HG03066 (cell line): Measurements from ENCODE around the gene TINAG.
A peak's percentile ranks its signal among the peaks of the same experiment; 100 is the strongest.

Source experiments
- ATAC-seq: cut with Tn5 transposase; IDR thresholded peaks from one replicate; pipeline ENCODE4 v1.9.1; 2021; ENCODE audit warnings: low read depth; ENCODE audit not compliant: unreplicated experiment

The TINAG gene, protein sequence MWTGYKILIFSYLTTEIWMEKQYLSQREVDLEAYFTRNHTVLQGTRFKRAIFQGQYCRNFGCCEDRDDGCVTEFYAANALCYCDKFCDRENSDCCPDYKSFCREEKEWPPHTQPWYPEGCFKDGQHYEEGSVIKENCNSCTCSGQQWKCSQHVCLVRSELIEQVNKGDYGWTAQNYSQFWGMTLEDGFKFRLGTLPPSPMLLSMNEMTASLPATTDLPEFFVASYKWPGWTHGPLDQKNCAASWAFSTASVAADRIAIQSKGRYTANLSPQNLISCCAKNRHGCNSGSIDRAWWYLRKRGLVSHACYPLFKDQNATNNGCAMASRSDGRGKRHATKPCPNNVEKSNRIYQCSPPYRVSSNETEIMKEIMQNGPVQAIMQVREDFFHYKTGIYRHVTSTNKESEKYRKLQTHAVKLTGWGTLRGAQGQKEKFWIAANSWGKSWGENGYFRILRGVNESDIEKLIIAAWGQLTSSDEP

GRCh38 chr6:54308289-54308985 lies at the start of gene TINAG:
TSS of gene TINAG (plus strand) at chr6:54308441. CDS start at chr6:54308551, 110 bp downstream.
- ATAC-seq, result peak; percentile 49

- no peak for ATAC-seq
Observed at GRCh38 chr6:54260025-54260424, 48.2 kb upstream of the TINAG start.

DNA sequence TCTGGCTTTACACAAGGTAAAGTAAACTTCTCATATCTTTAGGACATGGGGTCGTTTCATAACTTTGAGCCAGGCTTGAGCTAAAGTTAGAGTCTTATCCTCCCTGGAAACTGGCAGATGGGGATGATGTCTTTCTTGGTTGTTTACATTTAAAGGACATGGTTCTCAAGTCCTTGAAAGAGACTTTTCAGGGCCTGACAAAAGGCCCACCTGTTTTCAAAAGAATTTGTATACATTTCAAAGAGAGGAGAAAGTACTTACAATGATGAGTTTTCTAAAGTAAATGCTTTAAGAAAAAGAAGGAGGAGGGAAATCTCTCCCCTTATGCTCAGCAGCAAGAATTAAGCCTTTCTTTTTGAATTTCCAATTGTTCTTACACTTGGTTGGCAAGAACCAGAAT lies 45.7 kb upstream of the TINAG start:
- no peak for ATAC-seq

DNA sequence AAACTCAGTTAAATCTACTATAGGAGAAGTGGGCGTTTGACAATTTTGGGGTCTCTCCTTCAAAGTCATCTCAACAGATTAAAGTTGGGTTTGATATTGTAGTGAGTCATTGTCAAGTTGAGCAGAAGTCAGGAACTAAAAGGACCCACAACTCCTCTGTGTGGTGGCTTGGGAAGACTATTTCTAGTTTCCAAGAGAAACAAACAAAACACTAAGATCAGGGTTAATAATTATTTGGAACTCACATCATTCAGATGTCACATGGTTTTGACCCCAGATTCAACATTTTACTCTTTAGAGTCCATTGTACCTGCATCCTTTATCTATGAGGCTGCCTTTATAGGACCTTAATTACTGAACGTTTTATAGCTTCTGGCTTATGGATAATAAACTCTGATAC lies 45.3 kb upstream of the TINAG start:
- no peak for ATAC-seq

DNA sequence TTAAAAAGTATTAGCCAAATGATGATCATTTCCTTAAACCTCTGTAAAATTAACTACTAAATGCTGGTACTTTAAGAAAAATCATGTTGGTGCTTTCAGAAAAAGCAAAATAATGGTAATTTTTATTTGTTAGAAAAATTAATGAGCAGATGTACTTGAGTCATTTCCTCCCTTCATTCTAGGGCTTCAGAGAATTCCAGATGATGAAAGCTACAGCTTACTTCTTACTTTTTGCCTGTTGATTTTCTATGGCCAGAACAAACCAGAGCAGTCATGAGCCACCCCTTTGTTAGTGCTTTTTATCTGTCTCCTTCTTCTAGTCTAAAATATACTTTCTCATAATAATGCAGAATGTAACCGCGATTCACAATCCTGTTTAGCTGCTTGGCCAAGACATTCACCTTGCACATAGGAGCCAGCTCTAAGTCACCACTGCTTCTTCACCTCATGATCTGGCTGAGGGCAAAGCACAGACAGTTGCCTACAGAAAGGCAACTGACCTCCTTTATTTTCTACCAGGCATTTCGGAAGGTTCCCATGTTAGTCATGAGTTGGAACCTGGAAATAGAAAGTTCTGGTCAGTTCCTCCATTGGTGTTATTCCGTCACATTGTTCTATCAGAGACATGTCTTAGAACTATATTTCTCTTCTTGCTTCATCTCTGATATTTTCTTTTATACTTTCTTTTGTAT lies 43.5 kb upstream of the TINAG start:
- no peak for ATAC-seq

DNA sequence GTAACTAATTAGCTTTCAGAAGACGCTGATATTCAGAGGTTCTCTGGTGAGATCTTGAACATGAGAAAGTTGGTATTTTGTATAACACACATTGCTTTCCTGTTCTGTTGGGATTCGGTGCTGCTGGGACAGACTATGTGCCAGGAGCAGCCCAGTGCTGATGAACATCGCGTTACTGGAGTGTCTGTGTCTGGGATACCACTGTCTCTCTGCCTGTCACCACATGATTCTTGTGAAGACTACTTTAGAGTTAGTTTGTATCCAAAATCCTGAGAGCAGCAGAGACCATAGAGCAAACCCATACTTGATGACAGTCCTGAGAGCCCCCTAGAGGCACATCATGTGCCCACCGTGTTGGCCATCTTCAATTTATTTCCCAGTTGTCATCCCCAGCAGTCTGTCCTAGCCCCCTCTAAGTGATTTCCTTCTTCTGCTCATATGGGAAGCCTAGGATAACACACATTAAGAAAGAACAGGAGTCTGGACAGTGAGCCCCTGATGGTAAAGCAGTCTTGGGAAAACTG lies 41.8 kb upstream of the TINAG start:
- ATAC-seq, result no peak

GRCh38 chr6:54267798-54268197 lies 40.4 kb upstream of the TINAG start:
- ATAC-seq, result no peak

DNA sequence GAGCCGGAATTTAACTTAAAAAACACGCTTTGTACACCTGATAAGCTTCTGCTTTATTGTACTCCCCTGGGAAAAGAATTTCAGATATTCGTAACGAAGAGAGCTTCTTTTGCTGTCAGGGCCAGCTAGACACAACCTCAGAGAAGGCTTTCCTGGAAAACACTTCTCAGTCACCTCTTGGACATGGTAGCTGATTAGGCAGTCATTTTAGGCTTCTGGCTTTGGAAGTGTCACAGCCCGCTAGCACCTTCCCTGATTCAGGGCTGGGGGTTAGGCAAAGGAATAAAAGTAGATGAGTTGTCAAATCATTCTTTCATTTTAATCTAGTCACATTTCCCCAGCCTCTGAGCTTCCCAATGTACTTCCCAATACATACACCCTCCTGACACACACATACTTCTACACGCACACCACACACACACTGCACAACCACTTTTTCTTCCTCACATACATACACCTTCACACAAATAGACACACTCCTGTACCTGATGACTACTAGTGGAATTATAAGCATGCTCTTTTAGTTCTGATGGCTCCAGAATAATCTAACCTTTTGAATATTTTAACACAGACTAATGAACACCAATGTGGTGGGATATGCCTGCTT lies 34.9 kb upstream of the TINAG start:
- ATAC-seq, result no peak

- ATAC-seq, result no peak
Observed at GRCh38 chr6:54274383-54274782, 33.9 kb upstream of the TINAG start.

DNA sequence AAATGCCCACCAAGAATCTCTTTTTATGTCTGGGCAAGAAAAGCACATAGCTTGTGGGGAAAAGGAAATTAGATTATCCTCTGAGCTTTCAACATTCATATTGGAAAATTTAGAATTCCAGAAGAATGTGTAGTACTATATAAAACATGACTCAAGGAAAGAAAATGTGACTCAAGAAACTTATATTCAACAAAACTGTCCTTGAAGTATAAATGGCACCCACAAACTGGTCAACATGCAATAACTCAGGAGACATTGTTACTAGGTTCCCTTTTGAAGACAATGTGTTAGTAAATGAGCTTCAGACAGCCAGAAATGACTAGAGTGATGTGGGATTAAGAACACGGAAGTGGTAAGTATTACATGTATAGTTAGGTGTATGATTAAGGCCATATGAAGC lies 26.1 kb upstream of the TINAG start:
- no peak for ATAC-seq

- ATAC-seq, result no peak
Observed at GRCh38 chr6:54284161-54284860, 23.9 kb upstream of the TINAG start.

DNA sequence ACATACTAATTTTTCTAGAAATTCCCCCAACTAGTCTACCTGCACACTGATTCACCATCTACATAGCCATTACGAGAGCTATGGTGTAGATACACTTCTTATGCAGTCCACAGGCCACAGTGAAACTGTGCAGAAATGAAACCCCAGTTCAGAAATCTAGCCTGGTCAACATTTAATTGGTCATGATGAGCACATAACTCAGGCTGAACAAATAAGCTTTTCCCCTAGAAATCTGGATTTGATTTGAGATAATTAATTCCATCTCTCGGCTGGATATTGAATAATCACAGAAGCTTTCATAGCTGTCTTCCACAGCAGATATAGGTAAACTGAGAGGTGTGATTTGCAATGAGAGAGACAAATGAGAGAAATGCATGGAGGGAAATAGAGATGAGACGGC lies 22.6 kb upstream of the TINAG start:
- no peak for ATAC-seq

GRCh38 chr6:54286141-54286540 lies 22.1 kb upstream of the TINAG start:
- ATAC-seq, result no peak

- ATAC-seq, result no peak
Observed at GRCh38 chr6:54288474-54288873, 19.8 kb upstream of the TINAG start.

DNA sequence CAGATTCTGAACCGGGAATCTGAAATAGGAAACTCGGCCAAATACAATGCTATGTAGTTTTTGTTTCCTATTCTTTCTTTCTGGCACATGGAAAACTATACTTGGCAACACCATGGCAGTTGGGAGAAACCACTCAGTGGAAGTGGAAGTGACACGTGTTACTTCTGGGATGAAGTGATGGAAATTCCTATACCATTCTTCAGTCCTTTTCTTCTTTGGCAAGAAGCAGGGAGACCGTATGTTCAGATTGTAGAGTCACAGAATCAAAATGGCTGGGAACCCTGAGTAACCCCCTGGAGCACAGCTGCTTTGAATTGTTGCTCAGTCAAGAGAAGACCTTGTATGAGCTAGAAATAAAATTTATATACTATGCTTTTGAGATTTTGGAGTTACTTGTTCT lies 18.8 kb upstream of the TINAG start:
- ATAC-seq, result no peak

DNA sequence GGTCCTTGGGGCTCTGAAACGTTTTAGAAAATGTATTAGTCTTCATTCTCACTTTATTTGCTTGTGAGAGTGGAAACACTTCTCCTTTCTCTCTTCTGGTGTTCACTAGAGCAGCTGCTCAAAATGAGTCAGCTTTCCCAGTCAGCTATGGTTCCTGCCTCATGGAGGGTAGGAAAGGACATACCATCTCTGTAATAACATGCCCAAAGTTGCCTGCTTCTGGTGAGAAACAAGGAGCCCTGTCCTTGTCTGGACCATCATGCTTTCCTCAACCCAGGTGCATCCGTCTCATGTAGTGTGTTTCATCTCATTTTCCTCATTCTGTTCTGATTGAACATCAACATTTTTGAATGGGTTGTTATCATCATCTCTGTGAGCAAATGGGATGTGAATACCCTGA lies 17.1 kb upstream of the TINAG start:
- peak; percentile 66 for ATAC-seq

DNA sequence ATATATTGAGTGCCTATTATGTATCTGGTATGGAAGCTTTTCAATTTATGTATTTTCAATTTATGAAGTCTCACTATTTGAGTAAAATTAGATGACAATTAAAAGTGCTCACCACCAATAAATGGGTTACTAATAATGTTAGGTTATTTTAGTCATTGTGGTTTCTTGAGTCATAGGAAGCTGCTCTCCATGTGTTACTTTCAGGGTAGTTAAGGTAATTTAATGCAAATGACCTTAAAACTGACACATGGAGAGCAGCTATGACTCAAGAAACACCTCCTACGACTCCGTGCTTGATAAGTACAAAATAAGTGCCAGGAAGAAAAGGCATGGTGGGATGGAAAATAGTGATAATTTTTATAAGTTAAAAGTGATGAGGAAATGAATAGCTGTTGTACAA lies 16.5 kb upstream of the TINAG start:
- ATAC-seq, result peak; percentile 88

- no peak for ATAC-seq
Observed at GRCh38 chr6:54294965-54295532, 13.2 kb upstream of the TINAG start.

GRCh38 chr6:54299542-54300269 lies 8.5 kb upstream of the TINAG start:
- ATAC-seq, result no peak
